B cell (primary cell): Measurements from ENCODE around the gene PAPPA. TPM values are rescaled to one million over a fixed set of nuclear protein-coding genes. Genes with fewer than 3 reads are reported as not detected.

Source experiments
- ATAC-seq: fragments of 200-7000 bp; cut with Tn5 transposase; one replicate; pipeline ENCODE4 v1.10.0; 2021; ENCODE audit warnings: low read depth, mild to moderate bottlenecking, moderate number of reproducible peaks, moderate library complexity
- CTCF ChIA-PET: fragments of 350-600 bp; sonication (Branson Sonifier 250); formaldehyde crosslinking; loops from one replicate; lab custom pipeline; 2021; ENCODE audit warnings: antibody characterized with exemption, inconsistent platforms; lab: Charles Lee
- POLR2A ChIA-PET: fragments of 350-600 bp; sonication (Branson Sonifier 250); formaldehyde crosslinking; loops from one replicate; lab custom pipeline; 2021; ENCODE audit warnings: antibody characterized with exemption; lab: Charles Lee
- DNase-seq: peaks from one replicate; pipeline ENCODE4 v3.0.0; 2013
- H2AFZ ChIP-seq: 2 replicates; pipeline ENCODE4 v1.6.1; 2012; ENCODE audit warnings: mild to moderate bottlenecking, low read depth, low read length; ENCODE audit not compliant: insufficient read depth, poor library complexity, severe bottlenecking
- H3K27ac ChIP-seq, 2 donors: 1 replicate in 1 of 2; 2 replicates in 1 of 2; pipeline ENCODE4 v1.5.1; 2012 to 2013; ENCODE audit warnings: low read length in 2 of 2, mild to moderate bottlenecking in 2 of 2, moderate library complexity in 1 of 2
- H3K27me3 ChIP-seq, 4 experiments: fragments of 200-600 bp in 1 of 4; sonication (generic) in 1 of 4; replicated peaks in 1 of 4; 1 replicate in 2 of 4; 2 replicates in 2 of 4; pipeline versions ENCODE4 v1.6.1 to v1.7.0; 2013 to 2016; ENCODE audit warnings: low read length in 3 of 4, mild to moderate bottlenecking in 2 of 4, mixed read lengths in 1 of 4, moderate library complexity in 1 of 4; ENCODE audit not compliant: insufficient read depth in 4 of 4, control insufficient read depth in 3 of 4; ENCODE audit errors: control extremely low read depth in 1 of 4
- H3K36me3 ChIP-seq, 2 experiments: replicated peaks in 1 of 2; 1 replicate in 1 of 2; 2 replicates in 1 of 2; pipeline versions ENCODE4 v1.6.1 to v1.7.1; 2013; ENCODE audit warnings: low read length in 1 of 2; ENCODE audit not compliant: insufficient read depth in 2 of 2, control insufficient read depth in 1 of 2; ENCODE audit errors: control extremely low read depth in 1 of 2, extremely low read depth in 1 of 2
- H3K4me1 ChIP-seq, 2 donors: fragments of 200-600 bp in 1 of 2; sonication (generic) in 1 of 2; 1 replicate in 1 of 2; 2 replicates in 1 of 2; pipeline versions ENCODE4 v1.5.1 to v1.6.1; 2013 to 2017; ENCODE audit warnings: low read length in 2 of 2; ENCODE audit not compliant: control insufficient read depth in 2 of 2, insufficient read depth in 2 of 2
- H3K4me2 ChIP-seq: replicated peaks from 2 replicates; pipeline ENCODE3; 2012; ENCODE audit warnings: mild to moderate bottlenecking, low read depth, low read length; ENCODE audit not compliant: poor library complexity, severe bottlenecking
- H3K4me3 ChIP-seq, 5 experiments: fragments of 200-600 bp in 1 of 5; sonication (generic) in 1 of 5; 1 replicate in 3 of 5; 2 replicates in 2 of 5; pipeline versions ENCODE4 v1.5.1 to v1.7.0; 2011 to 2016; ENCODE audit warnings: low read length in 4 of 5, mild to moderate bottlenecking in 4 of 5, low read depth in 2 of 5, control low read depth in 1 of 5, moderate library complexity in 1 of 5; ENCODE audit not compliant: insufficient read depth in 1 of 5; ENCODE audit errors: control extremely low read depth in 1 of 5, extremely low read depth in 1 of 5
- H3K79me2 ChIP-seq: fragments of 200-600 bp; sonication (generic); one replicate; pipeline ENCODE4 v1.6.0; 2016; ENCODE audit warnings: low read length; ENCODE audit not compliant: control insufficient read depth, insufficient read depth
- H3K9ac ChIP-seq: fragments of 200-600 bp; sonication (generic); 2 replicates; pipeline ENCODE4 v1.6.1; 2017; ENCODE audit warnings: mild to moderate bottlenecking, low read length, moderate library complexity
- H3K9me3 ChIP-seq, 3 donors: one replicate each; pipeline versions ENCODE4 v1.6.1 to v1.7.1; 2013; ENCODE audit warnings: low read length in 2 of 3; ENCODE audit not compliant: control insufficient read depth in 2 of 3, insufficient read depth in 1 of 3; ENCODE audit errors: control extremely low read depth in 1 of 3
- H4K20me1 ChIP-seq: 2 replicates; pipeline ENCODE4 v1.6.0; 2012; ENCODE audit warnings: mild to moderate bottlenecking, low read length; ENCODE audit not compliant: insufficient read depth, control insufficient read depth, poor library complexity, severe bottlenecking
- H3K27ac Mint-ChIP-seq: one replicate; pipeline ENCODE4 v1.8.0; 2021; ENCODE audit warnings: mixed read lengths
- H3K27me3 Mint-ChIP-seq: one replicate; pipeline ENCODE4 v1.8.0; 2021; ENCODE audit warnings: mixed read lengths
- H3K4me1 Mint-ChIP-seq: one replicate; pipeline ENCODE4 v1.8.0; 2021; ENCODE audit warnings: mixed read lengths
- H3K4me3 Mint-ChIP-seq: one replicate; pipeline ENCODE4 v1.8.0; 2021; ENCODE audit warnings: mixed read lengths
- H3K9me3 Mint-ChIP-seq: one replicate; pipeline ENCODE4 v1.8.0; 2022; ENCODE audit warnings: mixed read lengths; ENCODE audit not compliant: insufficient read depth
- CTCF ChIP-seq: fragments of 200-600 bp; IDR thresholded peaks from one replicate; pipeline ENCODE4 v1.8.0; 2022; ENCODE audit warnings: antibody characterized with exemption, mild to moderate bottlenecking
- EZH2 ChIP-seq: IDR thresholded peaks from 2 replicates; pipeline ENCODE4 v1.6.1; 2012; ENCODE audit warnings: borderline replicate concordance, low read depth, mild to moderate bottlenecking, moderate library complexity, low read length; ENCODE audit not compliant: insufficient read depth, poor library complexity, severe bottlenecking
- WGBS: methylation state at CpG from one replicate; pipeline ENCODE4 v1.1.5; 2013; ENCODE audit warnings: missing lambda C conversion rate; ENCODE audit not compliant: insufficient coverage; 5-methylcytosine and 5-hydroxymethylcytosine counted together
- intact Hi-C: fragments of 100-400 bp; cut with micrococcal nuclease; formaldehyde crosslinking; loops from one replicate; pipeline ENCODE4 v1.10.0; 2022
- polyA plus RNA-seq: library from polyadenylated mRNA; depleted of rRNA; stranded (reverse); fragments of >200 nt; gene quantifications from 2 replicates; pipeline ENCODE4 v1.2.3, GENCODE V29; 2012
- total RNA-seq, 2 donors: library from RNA; stranded (reverse); fragments of 120-200 nt in 1 of 2; gene quantifications; 1 replicate in 1 of 2; 2 replicates in 1 of 2; pipeline versions ENCODE4 v1.2.3 to v1.2.4, GENCODE V29; 2013 to 2022

The PAPPA gene
- total and polyA plus RNA-seq, 2 donors (not counting 1 experiment from before 2014, with no cell fraction given), result not detected

- no peak overlapping the region for H3K27ac Mint-ChIP-seq
- H2AFZ ChIP-seq, result no peak overlapping the region
- no peak overlapping the region for H3K4me2 ChIP-seq
- H3K4me3 ChIP-seq, result no peak overlapping the region
- intact Hi-C loops, result no loop called here
- ChIA-PET CTCF (no interaction called here), POLR2A (interaction anchor here (0.6 kb wide), 1 partner anchor 699 kb away, joined by 3 read pairs; no protein-coding TSS in a partner anchor)
- no peak overlapping the region for H3K4me3 Mint-ChIP-seq
- no peaks in the 10 kb centered on the region for H3K4me1 Mint-ChIP-seq
- no peaks in the 10 kb centered on the region for H3K36me3 ChIP-seq
- peaks cover 0 to 4% (median 0%) of the 10 kb centered on the region in 3 donors for H3K9me3 ChIP-seq
- H3K9ac ChIP-seq, result no peak overlapping the region
- H4K20me1 ChIP-seq, result no peaks in the 10 kb centered on the region
- H3K27me3 ChIP-seq, result no peaks in the 10 kb centered on the region
- TF ChIP-seq EZH2 (no peak), CTCF (no peak)
- DNase-seq (no peak), ATAC-seq (no peak)
- H3K9me3 Mint-ChIP-seq, result no peaks in the 10 kb centered on the region
- WGBS, result 97% methylated on average over 8 of the region's 11 CpGs
- no peaks in the 10 kb centered on the region for H3K4me1 ChIP-seq
- H3K27ac ChIP-seq, result no peak overlapping the region
- H3K27me3 Mint-ChIP-seq, result no peaks in the 10 kb centered on the region
- H3K79me2 ChIP-seq, result no peaks in the 10 kb centered on the region
These were observed 284.1 kb downstream of the PAPPA start for GRCh38 chr9:116437411-116438370.

GRCh38 chr9:116442528-116442927 lies 288.9 kb downstream of the PAPPA start:
- Mint-ChIP-seq H3K27ac (no peak overlapping the region), H3K27me3 (no peaks in the 10 kb centered on the region), H3K4me3 (no peak overlapping the region), H3K9me3 (no peaks in the 10 kb centered on the region), H3K4me1 (no peaks in the 10 kb centered on the region)
- no peak overlapping the region for H3K4me3 ChIP-seq
- H3K79me2 ChIP-seq, result no peaks in the 10 kb centered on the region
- H2AFZ ChIP-seq, result no peak overlapping the region
- H3K27ac ChIP-seq, result no peak overlapping the region
- H3K9ac ChIP-seq, result no peak overlapping the region
- H3K4me2 ChIP-seq, result no peak overlapping the region
- no peaks in the 10 kb centered on the region for H3K4me1 ChIP-seq
- no peaks in the 10 kb centered on the region for H4K20me1 ChIP-seq
- no peak for TF ChIP-seq CTCF
- TF ChIP-seq EZH2, result no peak
- no peaks in the 10 kb centered on the region for H3K27me3 ChIP-seq
- POLR2A ChIA-PET, result no interaction called here
- DNase-seq (no peak), ATAC-seq (no peak)
- CTCF ChIA-PET, result no interaction called here
- H3K9me3 ChIP-seq, result no peaks in the 10 kb centered on the region
- H3K36me3 ChIP-seq, result no peaks in the 10 kb centered on the region
- intact Hi-C loops, result no loop called here
